ENCODE measurements around the gene S100A1.

DNA sequence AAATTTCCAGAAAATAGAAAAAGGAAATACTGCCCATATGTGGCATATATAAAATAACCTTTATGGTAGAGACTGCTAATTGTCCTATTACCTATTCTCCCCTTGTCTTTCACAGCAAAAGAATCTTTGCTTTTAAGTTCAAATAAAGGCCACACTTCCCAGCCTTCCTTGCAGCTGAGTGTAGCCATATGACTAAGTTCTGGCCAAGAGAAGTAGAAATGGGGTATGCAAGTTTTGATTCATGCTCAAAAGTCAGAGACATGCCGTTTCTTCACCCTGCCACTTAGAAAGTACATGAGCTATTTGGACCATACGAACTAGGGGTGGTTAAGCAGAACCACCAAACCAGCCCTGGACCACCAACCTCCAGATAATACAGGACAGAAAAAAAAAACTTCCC is 44.3 kb upstream of the S100A1 start:
- TF ChIP-seq, protein P1, sequence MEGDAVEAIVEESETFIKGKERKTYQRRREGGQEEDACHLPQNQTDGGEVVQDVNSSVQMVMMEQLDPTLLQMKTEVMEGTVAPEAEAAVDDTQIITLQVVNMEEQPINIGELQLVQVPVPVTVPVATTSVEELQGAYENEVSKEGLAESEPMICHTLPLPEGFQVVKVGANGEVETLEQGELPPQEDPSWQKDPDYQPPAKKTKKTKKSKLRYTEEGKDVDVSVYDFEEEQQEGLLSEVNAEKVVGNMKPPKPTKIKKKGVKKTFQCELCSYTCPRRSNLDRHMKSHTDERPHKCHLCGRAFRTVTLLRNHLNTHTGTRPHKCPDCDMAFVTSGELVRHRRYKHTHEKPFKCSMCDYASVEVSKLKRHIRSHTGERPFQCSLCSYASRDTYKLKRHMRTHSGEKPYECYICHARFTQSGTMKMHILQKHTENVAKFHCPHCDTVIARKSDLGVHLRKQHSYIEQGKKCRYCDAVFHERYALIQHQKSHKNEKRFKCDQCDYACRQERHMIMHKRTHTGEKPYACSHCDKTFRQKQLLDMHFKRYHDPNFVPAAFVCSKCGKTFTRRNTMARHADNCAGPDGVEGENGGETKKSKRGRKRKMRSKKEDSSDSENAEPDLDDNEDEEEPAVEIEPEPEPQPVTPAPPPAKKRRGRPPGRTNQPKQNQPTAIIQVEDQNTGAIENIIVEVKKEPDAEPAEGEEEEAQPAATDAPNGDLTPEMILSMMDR (conservative IDR thresholded peaks at IDR 0.05; ENCODE audit: low read depth, low read length) = no peak
- no peak for TF ChIP-seq EZH2 (IDR thresholded peaks at IDR 0.05; ENCODE audit: borderline replicate concordance, low read depth, low read length, poor library complexity, severe bottlenecking)

Measured in A673 (cell line).